CD1c-positive myeloid dendritic cell (primary cell): ENCODE results near the gene SLC5A3.

Source experiments
- DNase-seq: peaks from one replicate; pipeline ENCODE4 v3.0.0-alpha.2; 2016; ENCODE audit errors: extremely low spot score

Gene SLC5A3

GRCh38 chr21:34073032-34073748 lies at the start of gene SLC5A3, which contains the start of gene MRPS6:
Gene SLC5A3 (plus strand): TSS chr21:34073578. CDS start chr21:34095199, 21,621 bp downstream.
Gene MRPS6 (plus strand): TSS chr21:34073578. CDS start chr21:34073701, 123 bp downstream.
- DNase-seq: peak; percentile 90

GRCh38 chr21:34023691-34024373 lies 49.5 kb upstream of the SLC5A3 start:
- DNase-seq: no peak

GRCh38 chr21:34024374-34024693 lies 49.0 kb upstream of the SLC5A3 start:
- DNase-seq: no peak

GRCh38 chr21:34027721-34028461 lies 45.5 kb upstream of the SLC5A3 start:
- DNase-seq: no peak

GRCh38 chr21:34029743-34030528 lies 43.4 kb upstream of the SLC5A3 start:
- peak; percentile 52 for DNase-seq

GRCh38 chr21:34031835-34032370 lies 41.5 kb upstream of the SLC5A3 start:
- no peak for DNase-seq

- DNase-seq: no peak
Measured at GRCh38 chr21:34034369-34035014, 38.9 kb upstream of the SLC5A3 start.

GRCh38 chr21:34035619-34036354 lies 37.6 kb upstream of the SLC5A3 start:
- no peak for DNase-seq

- DNase-seq: no peak
Measured at GRCh38 chr21:34037009-34037795, 36.2 kb upstream of the SLC5A3 start.

- no peak for DNase-seq
Measured at GRCh38 chr21:34039678-34040382, 33.5 kb upstream of the SLC5A3 start.

- no peak for DNase-seq
Measured at GRCh38 chr21:34042735-34043134, 30.6 kb upstream of the SLC5A3 start.

- DNase-seq: no peak
Measured at GRCh38 chr21:34043333-34043732, 30.0 kb upstream of the SLC5A3 start.

GRCh38 chr21:34046917-34047316 lies 26.5 kb upstream of the SLC5A3 start:
- no peak for DNase-seq

- DNase-seq: no peak
Measured at GRCh38 chr21:34047835-34048234, 25.5 kb upstream of the SLC5A3 start.

- no peak for DNase-seq
Measured at GRCh38 chr21:34052171-34052570, 21.2 kb upstream of the SLC5A3 start.

- no peak for DNase-seq
Measured at GRCh38 chr21:34054259-34054658, 19.1 kb upstream of the SLC5A3 start.

GRCh38 chr21:34055615-34056014 lies 17.8 kb upstream of the SLC5A3 start:
- peak; percentile 81 for DNase-seq

- DNase-seq: peak; percentile 29
Measured at GRCh38 chr21:34061983-34062382, 11.4 kb upstream of the SLC5A3 start.

- peak; percentile 47 for DNase-seq
Measured at GRCh38 chr21:34065027-34065426, 8.4 kb upstream of the SLC5A3 start.
